Cerebellar cortex (tissue), 1 donor: ENCODE data around the gene DNMT1.

ENCODE experiments used
- DNase-seq: peaks from one replicate; pipeline ENCODE4 v3.0.0-alpha.2; 2015; ENCODE audit warnings: low spot score

Gene DNMT1

DNA sequence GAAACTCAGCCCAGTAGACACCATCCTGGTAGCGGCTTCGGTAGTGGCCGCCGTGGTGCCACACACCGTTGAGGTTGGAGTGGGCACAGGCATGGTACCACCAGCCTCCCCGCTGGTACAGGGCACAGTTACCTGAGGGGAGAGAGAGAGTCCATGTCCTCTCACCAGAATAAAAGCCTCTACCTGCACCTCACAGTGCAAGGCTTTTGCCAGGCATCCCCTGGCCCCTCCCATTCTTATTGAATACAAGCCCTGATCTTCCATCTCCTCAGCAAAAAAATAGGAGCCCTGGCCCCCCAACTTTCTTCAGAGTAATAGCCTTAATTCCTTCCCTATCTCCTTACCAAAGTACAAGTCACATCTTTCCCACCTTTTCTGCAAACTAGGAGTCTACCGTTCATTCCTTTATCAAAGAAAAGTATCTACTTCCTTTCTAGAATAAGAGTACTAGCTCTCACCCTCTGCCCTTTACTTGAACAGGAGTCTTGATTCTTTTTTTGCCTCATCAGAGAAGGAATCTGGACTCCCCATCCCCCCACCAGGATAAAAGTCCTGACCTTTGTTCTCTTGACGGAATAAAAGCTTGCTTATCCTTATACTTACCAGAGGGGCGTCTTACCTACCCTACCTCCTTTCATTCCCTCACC is 102.0 kb downstream of the DNMT1 start:
- DNase-seq: no peak

DNA sequence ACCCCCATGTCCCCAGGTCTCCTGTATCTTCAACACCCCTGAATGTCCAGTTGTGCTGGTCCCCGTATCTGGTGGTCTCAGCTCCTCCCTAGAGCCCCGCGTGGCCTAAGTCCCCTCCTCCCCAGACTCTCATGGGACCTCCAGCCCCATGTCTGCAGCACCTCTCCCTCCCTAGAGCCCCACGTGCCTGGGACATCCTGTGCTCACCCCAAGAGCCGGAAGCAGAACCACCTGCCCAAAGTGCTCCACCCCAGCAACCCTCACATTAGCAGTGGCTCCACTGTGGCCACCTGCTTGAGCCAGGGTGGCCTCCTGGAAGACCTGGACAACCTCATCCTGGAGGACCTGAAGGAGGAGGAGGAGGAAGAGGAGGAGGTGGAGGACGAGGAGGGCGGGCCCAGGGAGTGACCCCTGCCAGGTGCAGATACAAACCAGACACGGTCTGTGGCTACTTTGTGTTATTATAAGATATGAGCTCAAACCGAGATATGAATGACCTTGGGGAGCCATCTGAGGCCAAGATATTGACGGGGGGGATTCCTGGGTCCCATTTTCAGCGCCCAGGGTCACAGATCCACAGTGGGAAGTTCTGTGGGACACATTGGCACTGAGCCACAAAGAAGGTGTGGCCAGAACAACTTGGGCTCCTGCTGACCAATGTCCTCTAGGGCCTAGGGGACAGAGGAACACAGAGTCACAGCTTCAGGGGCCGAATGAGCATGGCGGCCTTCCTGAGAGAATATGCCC is 102.7 kb downstream of the DNMT1 start:
- no peak for DNase-seq

DNA sequence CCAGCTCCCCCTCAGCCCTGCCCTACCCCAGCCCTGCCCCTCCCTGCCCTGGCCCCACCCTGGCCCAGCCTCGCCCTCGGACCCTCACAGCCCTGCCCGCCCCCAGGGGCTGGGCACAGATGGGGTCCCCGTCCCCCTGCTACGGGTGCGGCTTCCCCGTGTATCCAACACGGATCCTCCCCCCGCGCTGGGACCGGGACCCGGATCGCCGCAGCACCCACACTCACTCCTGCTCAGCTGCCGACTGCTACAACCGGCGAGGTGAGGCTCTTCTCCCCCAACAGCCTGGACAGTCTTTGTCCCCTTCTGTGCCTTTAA is 103.4 kb downstream of the DNMT1 start:
- DNase-seq: no peak

DNA sequence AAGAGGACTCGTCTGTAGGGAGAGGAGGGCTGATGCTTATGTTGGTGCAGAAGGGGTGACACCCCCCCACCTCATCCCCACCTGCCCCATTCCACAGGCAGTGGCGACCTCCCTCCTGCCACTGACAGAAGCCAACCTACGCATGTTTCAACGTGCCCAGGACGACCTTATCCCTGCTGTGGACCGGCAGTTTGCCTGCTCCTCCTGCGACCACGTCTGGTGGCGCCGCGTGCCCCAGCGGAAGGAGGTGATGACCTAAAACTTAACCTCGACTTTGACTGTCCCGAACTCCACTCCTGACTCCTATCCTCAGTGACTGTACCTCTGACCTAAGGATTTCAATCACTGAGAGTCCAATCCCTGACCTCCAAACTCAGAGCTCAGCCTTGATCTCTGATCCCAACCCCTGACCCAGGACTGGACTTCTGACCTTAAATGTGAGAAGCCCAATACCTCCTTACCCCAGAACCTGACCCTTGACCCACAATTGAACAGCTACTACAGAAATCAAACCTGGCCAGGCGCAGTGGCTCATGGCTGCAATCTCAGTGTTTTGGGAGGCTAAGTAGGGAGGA is 104.9 kb downstream of the DNMT1 start:
- no peak for DNase-seq

DNA sequence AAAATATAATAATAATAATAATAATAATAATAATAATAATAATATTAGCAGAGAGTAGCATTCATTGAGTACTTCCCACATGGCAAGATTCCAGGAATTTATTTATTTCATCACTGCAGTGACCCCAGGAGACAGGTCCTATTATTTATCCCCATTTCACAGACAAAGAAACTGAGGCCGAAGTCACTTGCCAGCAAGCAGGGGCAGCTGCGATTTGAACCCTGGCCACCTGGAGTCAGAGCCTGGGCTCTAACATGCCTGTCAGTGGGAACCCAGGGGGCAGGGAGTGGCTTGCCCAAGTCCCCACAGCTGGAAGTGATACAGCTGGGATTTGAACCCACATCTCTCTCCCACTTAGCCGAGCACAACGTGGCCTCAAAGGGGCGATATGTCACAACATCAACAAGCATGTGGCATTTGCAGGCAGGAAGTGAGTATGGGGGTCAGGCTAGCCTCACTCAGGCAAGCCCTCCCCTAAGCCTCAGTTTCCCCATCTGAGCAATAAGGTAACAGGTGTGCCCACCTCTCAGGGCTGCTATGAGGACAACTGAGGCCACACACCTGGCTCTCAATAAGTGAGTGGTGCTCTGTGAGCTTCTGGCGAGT is 105.7 kb downstream of the DNMT1 start:
- no peak for DNase-seq

DNA sequence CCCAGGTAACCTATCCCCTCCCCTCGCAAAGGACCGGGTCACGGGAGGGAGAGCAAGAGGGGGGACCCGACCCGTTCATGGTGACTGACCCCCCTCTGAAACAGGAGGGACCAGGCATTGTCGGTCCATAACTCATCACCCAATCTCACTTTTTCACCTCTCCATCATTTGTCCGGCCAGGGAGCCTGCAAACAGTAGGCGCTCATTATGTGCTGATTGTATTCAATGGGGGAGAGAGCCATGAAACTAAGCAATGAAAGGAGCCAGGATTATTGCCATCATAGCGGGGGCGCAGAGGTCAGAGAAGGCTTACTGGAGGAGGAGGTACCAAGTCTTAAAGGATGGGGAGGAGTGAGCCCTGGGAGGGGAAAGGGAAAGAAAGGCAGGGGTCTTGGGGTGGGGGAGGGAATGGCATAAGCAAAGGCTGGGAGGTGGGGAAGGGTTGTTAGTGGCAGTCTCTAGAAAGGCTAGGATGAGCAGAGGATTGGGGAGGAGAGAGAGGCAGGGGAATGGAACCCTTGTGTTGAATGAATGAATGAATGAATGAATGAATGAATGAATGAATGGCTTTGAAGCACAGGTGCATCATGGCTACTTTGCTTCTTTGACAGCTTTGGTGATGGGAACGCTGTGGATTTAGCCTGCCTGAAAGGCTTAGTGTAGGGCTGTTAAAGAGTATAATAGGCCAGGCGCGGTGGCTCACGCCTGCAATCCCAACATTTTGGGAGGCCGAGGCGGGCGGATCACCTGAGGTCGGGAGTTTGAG is 107.3 kb downstream of the DNMT1 start:
- no peak for DNase-seq

DNA sequence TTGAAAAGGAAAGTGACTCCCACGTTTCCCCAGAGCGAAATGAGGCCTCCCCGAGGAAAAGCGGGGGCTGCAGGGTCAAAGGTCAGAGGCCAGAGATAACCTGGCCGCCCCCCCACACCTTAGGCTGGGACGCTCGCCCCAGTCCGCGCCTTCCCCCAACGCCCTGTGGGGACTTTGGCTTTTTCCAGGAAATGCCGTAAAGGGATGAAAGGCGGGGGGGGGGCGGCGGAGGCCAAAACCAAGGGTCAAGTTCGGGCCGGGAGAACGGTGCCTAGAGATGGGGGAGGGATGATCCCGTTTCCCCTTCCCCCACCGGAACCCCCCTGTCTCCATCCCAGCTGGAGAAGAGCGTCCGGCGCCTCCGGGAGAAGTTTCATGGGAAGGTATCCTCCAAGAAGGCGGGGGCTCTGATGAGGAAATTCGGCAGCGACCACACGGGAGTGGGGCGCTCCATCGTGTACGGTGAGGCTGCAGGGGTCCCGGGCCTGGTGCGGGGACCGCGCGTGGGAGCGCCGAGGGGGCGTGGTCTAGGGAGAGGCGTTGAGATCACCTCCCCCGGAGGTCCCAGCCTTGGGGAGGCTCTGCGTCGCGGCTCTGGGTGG is 108.1 kb downstream of the DNMT1 start:
- DNase-seq: no peak

DNA sequence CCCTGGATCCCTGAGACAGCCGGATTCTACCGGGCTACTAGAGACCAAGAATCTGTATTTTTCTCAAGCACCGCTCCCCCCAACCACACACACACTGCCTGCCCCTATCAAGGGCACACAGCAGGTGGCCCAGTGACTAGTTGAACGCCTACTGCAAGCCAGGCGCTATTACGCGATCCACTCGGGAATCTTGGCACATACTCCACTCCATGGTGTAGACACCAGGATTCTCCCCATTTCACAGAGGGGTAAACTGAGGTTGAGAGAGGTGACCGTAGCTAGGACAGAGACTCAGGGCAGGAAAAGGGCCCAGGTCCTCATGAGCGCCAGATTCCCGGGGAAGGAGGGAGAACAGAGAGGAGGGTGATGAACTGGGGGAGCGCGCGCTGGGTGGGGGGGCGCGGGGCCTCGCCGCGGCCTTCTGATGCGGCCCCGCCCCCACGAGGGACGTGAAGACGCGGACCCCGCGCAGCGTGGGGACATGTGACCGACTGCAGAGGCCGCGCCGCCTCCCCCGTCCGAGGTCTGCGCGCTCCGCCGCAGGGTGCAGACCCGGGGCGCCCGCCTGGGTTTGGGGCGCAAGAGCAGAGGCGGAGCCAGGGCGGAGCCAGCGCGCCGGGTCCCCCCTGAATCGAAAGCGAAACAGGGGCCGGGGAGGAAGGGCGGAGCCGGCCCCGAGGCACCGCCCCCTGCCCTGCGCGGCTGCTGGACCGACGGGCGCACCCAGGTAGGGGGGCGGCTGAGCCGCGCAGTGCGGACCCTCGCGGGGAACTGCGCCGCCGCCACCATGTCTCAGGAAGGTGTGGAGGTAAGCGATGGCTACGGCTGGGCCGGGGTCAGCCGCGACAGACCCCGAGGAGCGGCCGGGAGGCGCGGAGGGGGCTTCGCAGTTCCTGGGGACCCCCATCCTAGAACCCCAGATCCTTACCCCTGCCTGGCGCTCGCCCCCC is 108.8 kb downstream of the DNMT1 start, which contains the start of gene SHFL:
TSS of gene SHFL (plus strand) at position 677 of the 950 bp plus-strand sequence. CDS start at position 788, 111 bp downstream.
- DNase-seq: peak; percentile 45

DNA sequence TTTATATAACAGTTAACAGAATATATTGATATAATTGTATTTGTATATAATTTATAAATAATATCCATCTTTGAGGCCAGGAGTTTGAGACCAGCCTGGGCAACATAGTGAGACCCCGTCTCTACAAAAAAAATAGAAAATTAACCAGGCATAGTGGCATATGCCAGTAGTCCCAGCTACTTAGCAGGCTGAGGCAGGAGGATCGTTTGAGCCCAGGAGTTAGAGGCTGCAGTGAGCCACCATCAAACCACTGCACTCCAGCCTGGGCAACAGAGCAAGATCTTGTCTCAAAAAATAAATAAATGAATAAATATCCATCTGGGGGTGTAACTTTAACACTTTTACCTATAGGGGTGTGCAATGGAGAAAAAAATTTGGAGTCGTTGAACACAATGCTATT is 110.0 kb downstream of the DNMT1 start:
- DNase-seq: no peak

DNA sequence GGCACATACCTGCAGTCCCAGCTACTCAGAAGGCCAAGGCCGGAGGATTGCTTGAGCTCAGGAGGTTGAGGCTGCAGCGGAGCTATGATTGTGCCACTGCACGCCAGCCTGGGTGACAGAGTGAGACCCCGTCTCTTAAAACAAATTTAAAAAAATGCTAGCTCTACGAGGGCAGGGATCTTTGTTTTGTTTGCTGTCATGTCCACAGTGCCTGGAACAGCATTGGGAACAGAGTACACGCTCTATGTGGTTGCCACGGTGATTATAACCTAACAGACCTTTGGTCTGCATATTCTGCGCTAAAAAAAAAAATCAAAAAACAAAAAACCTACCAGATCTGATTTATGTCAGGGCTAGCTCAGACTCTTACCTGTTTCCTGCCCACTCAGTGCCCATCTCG is 110.8 kb downstream of the DNMT1 start:
- DNase-seq: no peak
